WTC11 (cell line): ENCODE results near the gene FZD10. TPM values are rescaled to one million over a fixed set of nuclear protein-coding genes. Genes with fewer than 3 reads are reported as not detected.

Source experiments
- ATAC-seq: fragments of 200-7000 bp; cut with Tn5 transposase; 2 replicates; pipeline ENCODE4 v1.10.0; 2021; ENCODE audit warnings: mild to moderate bottlenecking, moderate library complexity
- CTCF ChIA-PET: fragments of 300-600 bp; sonication (Branson Sonifier 250); formaldehyde crosslinking; loops from one replicate; lab custom pipeline; 2021; ENCODE audit warnings: antibody characterized with exemption; lab: Charles Lee
- POLR2A ChIA-PET: fragments of 350-600 bp; sonication (Branson Sonifier 250); formaldehyde crosslinking; loops from one replicate; lab custom pipeline; 2021; ENCODE audit warnings: antibody characterized with exemption; lab: Charles Lee
- DNase-seq: peaks from one replicate; pipeline ENCODE4 v3.0.0; 2021; ENCODE audit warnings: low spot score
- H3K27ac Mint-ChIP-seq: 2 replicates; pipeline ENCODE4 v1.8.0; 2021; ENCODE audit warnings: mixed read lengths
- H3K27me3 Mint-ChIP-seq: 2 replicates; pipeline ENCODE4 v1.8.0; 2021; ENCODE audit warnings: low read depth, mild to moderate bottlenecking, moderate library complexity, mixed read lengths
- H3K36me3 Mint-ChIP-seq: 2 replicates; pipeline ENCODE4 v1.8.0; 2021; ENCODE audit warnings: mixed read lengths
- H3K4me1 Mint-ChIP-seq: 2 replicates; pipeline ENCODE4 v1.8.0; 2022; ENCODE audit warnings: mixed read lengths
- H3K4me3 Mint-ChIP-seq: 2 replicates; pipeline ENCODE4 v1.8.0; 2021; ENCODE audit warnings: mild to moderate bottlenecking, moderate library complexity, mixed read lengths
- H3K9me3 Mint-ChIP-seq: 2 replicates; pipeline ENCODE4 v1.8.0; 2021; ENCODE audit warnings: mixed read lengths
- AR ChIP-seq: fragments of 250-450 bp; sonication (Bioruptor Pico); IDR thresholded peaks from 2 replicates; pipeline ENCODE4 v1.9.0; 2021; ENCODE audit warnings: mild to moderate bottlenecking
- ATF3 ChIP-seq: sonication (generic); formaldehyde crosslinking; conservative IDR thresholded peaks from 2 replicates; pipeline ENCODE4 v1.8.1; 2022; ENCODE audit warnings: mild to moderate bottlenecking, missing genetic modification reagents
- CTCF ChIP-seq: fragments of 200-600 bp; IDR thresholded peaks from 2 replicates; pipeline ENCODE4 v1.8.0; 2022; ENCODE audit warnings: antibody characterized with exemption
- FOXP1 ChIP-seq: sonication (generic); formaldehyde crosslinking; IDR thresholded peaks from 2 replicates; pipeline ENCODE4 v1.8.0; 2022; ENCODE audit warnings: missing genetic modification reagents, mild to moderate bottlenecking, moderate library complexity, borderline replicate concordance
- GRHL2 ChIP-seq: fragments of 250-450 bp; sonication (Bioruptor Pico); IDR thresholded peaks from 2 replicates; pipeline ENCODE4 v1.8.0; 2022; ENCODE audit warnings: mild to moderate bottlenecking, moderate library complexity; ENCODE audit not compliant: insufficient replicate concordance, severe bottlenecking
- GTF2I ChIP-seq: fragments of 250-450 bp; sonication (Bioruptor Pico); conservative IDR thresholded peaks from 2 replicates; pipeline ENCODE4 v1.4.0; 2021; ENCODE audit warnings: mild to moderate bottlenecking
- HMGXB4 ChIP-seq: sonication (generic); formaldehyde crosslinking; IDR thresholded peaks from 2 replicates; pipeline ENCODE4 v1.8.1; 2023; ENCODE audit warnings: mild to moderate bottlenecking, moderate library complexity, missing genetic modification reagents
- JAZF1 ChIP-seq: fragments of 250-450 bp; sonication (Bioruptor Pico); IDR thresholded peaks from 2 replicates; pipeline ENCODE4 v1.9.0; 2021; ENCODE audit warnings: moderate library complexity, mild to moderate bottlenecking, inconsistent platforms
- MLX ChIP-seq: sonication (generic); formaldehyde crosslinking; IDR thresholded peaks from 2 replicates; pipeline ENCODE4 v1.8.1; 2023; ENCODE audit warnings: mild to moderate bottlenecking, missing genetic modification reagents, moderate library complexity
- NR2C2 ChIP-seq: sonication (generic); formaldehyde crosslinking; IDR thresholded peaks from 2 replicates; pipeline ENCODE4 v1.8.0; 2022; ENCODE audit warnings: mild to moderate bottlenecking, missing genetic modification reagents
- NR3C1 ChIP-seq: sonication (generic); formaldehyde crosslinking; conservative IDR thresholded peaks from 2 replicates; pipeline ENCODE4 v1.8.1; 2023; ENCODE audit warnings: low read depth, mild to moderate bottlenecking, missing genetic modification reagents
- PREB ChIP-seq: sonication (generic); formaldehyde crosslinking; IDR thresholded peaks from 2 replicates; pipeline ENCODE4 v1.8.1; 2022; ENCODE audit warnings: mild to moderate bottlenecking, missing genetic modification reagents, moderate library complexity, borderline replicate concordance
- RORB ChIP-seq: fragments of 250-450 bp; sonication (Bioruptor Pico); IDR thresholded peaks from 2 replicates; pipeline ENCODE4 v1.9.0; 2021; ENCODE audit warnings: mild to moderate bottlenecking
- USF1 ChIP-seq: sonication (generic); formaldehyde crosslinking; IDR thresholded peaks from 2 replicates; pipeline ENCODE4 v1.8.0; 2022; ENCODE audit warnings: mild to moderate bottlenecking, missing genetic modification reagents
- ZNF138 ChIP-seq: sonication (generic); formaldehyde crosslinking; conservative IDR thresholded peaks from 2 replicates; pipeline ENCODE4 v1.8.1; 2022; ENCODE audit warnings: mild to moderate bottlenecking, moderate library complexity, missing genetic modification reagents
- ZNF512 ChIP-seq: sonication (generic); formaldehyde crosslinking; IDR thresholded peaks from 2 replicates; pipeline ENCODE4 v1.8.1; 2022; ENCODE audit warnings: missing genetic modification reagents, borderline replicate concordance
- total RNA-seq: library from RNA; stranded (reverse); gene quantifications from 3 replicates; pipeline ENCODE4 v1.2.3, GENCODE V29; 2021

FZD10 gene
- total RNA-seq, 1 experiment from 2014 or later, result 1.1 TPM

GRCh38 chr12:130157998-130158753 is 4.1 kb upstream of the FZD10 start:
- DNase-seq (no peak), ATAC-seq (no peak)
- Mint-ChIP-seq H3K27ac (no peak overlapping the region), H3K4me1 (no peaks in the 10 kb centered on the region; the same call in 1 of the 2 replicates), H3K27me3 (peaks cover 41% of the 10 kb centered on the region), H3K4me3 (no peak overlapping the region; the same call in 1 of the 2 replicates), H3K9me3 (peaks cover 22% of the 10 kb centered on the region), H3K36me3 (peaks cover 25% of the 10 kb centered on the region)
- POLR2A ChIA-PET, result no interaction called here
- CTCF ChIA-PET, result no interaction called here
- no peak for TF ChIP-seq JAZF1 (CRISPR knock-in tag)
- no peak for TF ChIP-seq ZNF138 (CRISPR knock-in tag)
- no peak for TF ChIP-seq HMGXB4

- H3K27me3 Mint-ChIP-seq, result peaks cover 44% of the 10 kb centered on the region
- no peak for DNase-seq
- TF ChIP-seq MLX (CRISPR knock-in tag) (no peak), FOXP1 (CRISPR knock-in tag) (no peak), NR2C2 (CRISPR knock-in tag) (no peak), ZNF512 (CRISPR knock-in tag) (no peak), ATF3 (CRISPR knock-in tag) (no peak), GRHL2 (CRISPR knock-in tag) (no peak), AR (CRISPR knock-in tag) (no peak), RORB (CRISPR knock-in tag) (no peak), NR3C1 (CRISPR knock-in tag) (no peak), USF1 (CRISPR knock-in tag) (no peak), CTCF (no peak), GTF2I (CRISPR knock-in tag) (no peak), PREB (CRISPR knock-in tag) (no peak)
- no peak overlapping the region for H3K27ac Mint-ChIP-seq
- peaks cover 21% of the 10 kb centered on the region for H3K9me3 Mint-ChIP-seq
- POLR2A ChIA-PET, result no interaction called here
- CTCF ChIA-PET, result no interaction called here
- H3K36me3 Mint-ChIP-seq, result peaks cover 26% of the 10 kb centered on the region
- H3K4me3 Mint-ChIP-seq, result no peak overlapping the region
- H3K4me1 Mint-ChIP-seq, result peaks cover 2% of the 10 kb centered on the region
- ATAC-seq, result no peak
Measured at GRCh38 chr12:130158754-130159059, 3.6 kb upstream of the FZD10 start.
